ENCODE measurements around the gene MDM4.
"Not testable (repeated sequence)": the region's sequence is repeated elsewhere in the genome, so short reads cannot be mapped to it uniquely, and the experiment has no call there.

Gene MDM4

DNA sequence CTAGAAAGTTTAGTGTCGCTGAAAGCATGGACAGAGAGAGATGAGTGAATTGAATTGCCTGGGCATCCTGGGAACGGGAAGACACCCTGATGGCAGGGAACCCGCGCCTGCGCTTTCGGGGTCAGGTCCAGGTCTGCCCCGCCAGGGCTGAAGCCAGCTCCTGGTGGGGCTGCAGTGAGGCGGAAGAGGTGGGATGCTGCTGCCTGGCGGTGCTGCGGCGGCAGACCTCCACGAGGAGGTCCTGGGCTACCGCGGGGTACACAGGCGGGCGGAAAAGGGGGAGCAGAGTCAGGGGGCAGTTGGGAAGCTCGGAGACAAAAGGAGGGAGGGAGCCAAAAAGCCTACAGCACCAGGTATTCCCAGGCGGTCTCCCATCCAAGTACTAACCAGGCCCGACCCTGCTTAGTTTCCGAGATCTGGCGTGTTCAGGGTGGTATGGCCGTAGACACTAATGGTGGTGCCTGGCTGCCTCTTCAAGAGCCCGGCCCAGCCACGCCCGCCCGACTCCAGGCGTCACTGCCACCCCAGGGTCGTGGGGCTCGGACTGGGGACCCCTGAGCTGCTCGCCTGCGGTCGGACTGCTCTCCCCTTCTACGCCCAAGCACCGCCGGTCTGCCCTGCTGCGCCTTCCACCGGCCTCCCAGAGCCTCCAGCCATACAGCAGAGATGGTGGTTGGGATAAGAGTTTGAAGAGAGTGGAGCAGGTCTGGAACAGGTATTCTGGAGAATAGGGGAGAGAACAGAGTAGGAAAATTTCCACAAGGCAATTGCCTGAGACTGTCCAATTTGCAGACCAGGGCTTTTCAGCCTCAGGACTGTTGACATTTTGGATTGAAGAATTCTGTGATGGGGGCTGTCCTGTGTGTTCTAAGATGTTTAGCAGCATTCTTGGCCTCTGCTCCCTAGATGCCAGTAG is 46.1 kb downstream of the MDM4 start:
- DNase-seq (ENCODE audit: low read depth) = no peak

DNA sequence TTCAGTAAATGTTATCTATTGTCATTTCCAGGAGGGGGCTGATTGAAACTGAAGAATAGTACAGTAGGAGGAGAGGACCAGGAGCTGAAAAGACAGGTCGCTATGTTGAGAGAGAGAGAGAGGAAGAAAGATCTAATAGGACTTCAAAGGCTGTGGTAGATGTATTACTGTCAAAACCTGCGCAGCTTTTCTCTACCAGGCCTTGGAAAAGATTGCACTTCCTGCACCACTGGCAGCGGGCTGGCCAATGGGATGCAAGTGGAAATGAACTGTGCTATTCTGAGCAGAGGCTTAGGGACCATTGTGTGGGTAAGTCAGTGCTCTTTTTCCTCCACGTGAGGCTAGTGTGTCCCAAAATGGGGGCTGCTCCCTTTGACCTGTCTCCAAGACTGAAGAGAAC is 47.1 kb downstream of the MDM4 start:
- no peak for DNase-seq (ENCODE audit: low read depth)

DNA sequence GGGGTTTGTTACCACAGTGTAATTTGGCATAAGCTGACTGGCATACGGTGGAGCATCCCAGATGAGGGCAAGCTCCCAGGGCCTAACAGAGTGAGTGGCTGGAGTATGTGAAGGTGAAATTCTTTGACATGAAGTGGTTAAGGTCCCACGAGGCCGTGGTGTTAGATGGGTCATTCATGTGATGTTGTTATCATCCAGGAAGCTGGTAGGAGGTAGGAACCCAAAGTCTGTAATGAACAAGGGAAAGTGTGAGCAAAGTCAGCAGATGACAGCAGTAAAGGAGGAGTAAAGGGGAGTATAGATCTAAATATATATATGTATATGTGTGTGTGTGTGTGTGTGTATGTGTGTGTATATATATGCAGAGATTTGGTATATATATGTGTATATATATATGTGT is 47.6 kb downstream of the MDM4 start:
- DNase-seq (ENCODE audit: low read depth) = no peak

DNA sequence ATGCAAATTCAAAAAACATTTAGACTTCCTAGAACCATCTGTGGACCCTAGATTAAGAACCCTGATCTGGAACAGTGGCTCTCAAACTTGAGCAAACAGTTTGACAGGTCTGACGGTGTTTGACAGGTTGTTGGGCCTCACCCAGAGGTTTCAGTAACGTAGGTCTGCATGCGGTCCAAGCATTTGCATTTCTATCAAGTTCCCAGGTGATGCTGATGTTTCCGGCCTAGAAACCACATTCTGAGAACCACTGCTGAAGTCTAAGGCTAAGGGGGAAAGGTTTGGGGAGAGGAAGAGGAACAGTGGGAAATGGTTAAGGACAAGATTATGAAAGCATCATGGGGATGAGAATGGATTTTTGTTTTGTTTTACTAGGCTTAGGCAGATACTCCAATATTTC is 48.6 kb downstream of the MDM4 start:
- no peak for DNase-seq (ENCODE audit: low read depth)

GRCh38 chr1:204565617-204566582 is 49.7 kb downstream of the MDM4 start:
- peak; percentile 63 for DNase-seq (ENCODE audit: low read depth)

GRCh38 chr1:204566583-204566955 is 50.4 kb downstream of the MDM4 start:
- DNase-seq (ENCODE audit: low read depth) = no peak

DNA sequence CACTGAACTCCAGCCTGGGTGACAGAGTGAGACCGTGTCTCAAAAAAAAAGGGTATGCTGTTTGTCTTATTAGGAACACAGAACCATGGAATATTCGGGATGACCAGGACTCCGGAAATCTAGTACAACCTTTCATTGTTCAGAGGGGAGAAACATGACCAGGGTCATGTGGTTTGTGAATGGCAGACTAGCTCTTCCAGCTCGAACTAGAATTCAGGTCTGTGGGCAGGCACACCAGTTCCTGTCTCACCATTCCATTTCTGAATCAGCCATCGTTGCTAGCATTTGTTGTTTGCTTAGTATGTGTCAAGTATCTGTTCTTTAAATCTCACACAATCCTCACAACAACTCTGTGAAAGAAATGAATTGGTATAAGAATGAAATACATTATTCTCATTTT is 50.9 kb downstream of the MDM4 start:
- no peak for DNase-seq (ENCODE audit: low read depth)

- DNase-seq (ENCODE audit: low read depth) = no peak
Observed at GRCh38 chr1:204568576-204569315, 52.5 kb downstream of the MDM4 start.

DNA sequence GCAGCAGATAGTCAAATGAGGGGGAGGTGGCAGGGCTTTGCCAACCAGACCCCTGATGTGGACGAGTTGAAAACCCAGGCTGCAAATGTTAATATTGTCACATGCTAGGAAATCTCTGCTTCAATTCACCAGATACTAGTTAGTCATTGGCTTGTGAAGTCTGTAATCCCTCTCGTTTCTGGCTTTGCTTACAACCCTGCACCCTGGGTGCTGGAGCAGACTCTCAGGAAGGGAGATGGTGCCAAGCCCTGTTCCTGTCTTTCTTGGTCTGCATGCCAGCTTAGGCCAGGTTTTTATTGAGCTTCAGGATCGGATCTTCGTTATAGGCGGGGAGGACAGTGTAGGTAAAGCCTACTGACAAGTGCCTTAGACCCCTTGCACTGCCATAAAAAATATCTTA is 53.3 kb downstream of the MDM4 start:
- no peak for DNase-seq (ENCODE audit: low read depth)

GRCh38 chr1:204570021-204570420 is 53.8 kb downstream of the MDM4 start:
- DNase-seq (ENCODE audit: low read depth) = not testable (repeated sequence)

GRCh38 chr1:204571128-204571527 is 54.9 kb downstream of the MDM4 start:
- DNase-seq (ENCODE audit: low read depth) = no peak

DNA sequence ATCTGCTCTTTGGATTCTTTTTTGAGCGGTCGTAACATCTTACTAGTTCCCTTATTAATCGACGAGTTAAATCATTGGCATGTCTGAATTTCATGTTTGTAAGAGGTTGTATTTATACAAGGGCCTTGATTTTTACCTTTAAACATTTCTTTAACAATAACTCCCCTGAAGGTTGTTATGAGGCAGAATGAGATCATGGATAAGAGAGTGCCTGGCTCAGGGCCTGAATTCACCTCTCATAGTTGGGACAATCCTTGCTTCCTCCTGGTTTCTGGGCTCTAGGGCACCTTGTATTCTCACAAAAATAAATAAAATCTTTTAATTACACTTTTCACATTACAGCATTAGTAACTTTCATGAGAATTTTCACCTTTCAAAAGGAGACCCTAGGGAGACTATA is 55.4 kb downstream of the MDM4 start:
- DNase-seq (ENCODE audit: low read depth) = no peak

GRCh38 chr1:204572923-204573922 is 57.0 kb downstream of the MDM4 start:
- no peak for DNase-seq (ENCODE audit: low read depth)

DNA sequence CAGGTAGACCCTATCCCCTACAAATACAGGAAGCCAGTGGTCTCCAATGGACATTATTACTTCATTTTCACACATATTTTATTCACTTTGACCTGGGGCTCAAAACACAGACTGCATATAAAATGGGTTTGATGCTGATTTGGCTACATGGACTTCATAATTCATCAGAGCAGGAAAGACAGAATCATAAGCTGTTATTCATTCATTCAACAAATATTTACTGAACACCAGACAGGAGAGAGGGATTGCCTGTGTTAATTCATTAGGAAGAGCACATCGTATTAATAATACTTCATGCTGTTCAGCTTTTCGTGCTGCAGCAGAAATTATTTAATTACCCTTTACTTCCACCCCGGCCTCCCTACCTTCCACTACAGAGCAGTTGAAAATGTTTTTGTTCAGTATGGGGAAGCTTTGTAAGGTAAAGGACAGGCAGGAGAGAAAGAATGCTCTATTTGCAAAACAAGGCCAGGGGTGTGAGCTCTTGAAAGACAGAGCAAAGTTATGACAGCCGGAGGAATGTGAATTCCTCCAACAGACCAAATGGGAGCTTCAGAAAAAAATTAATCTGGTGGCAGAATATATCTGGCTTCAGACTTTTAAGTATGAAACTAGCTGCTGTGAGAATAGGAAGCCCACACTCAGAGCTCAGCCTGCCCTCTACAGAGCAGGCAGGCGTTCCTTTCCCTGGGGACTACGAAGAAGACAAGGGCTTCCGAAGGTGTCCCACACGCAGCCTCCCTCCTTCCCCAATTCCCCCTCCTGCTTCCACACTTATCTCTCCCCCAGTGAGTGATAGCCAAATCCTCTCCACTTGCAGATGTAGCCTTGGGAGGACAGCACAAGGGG is 58.0 kb downstream of the MDM4 start:
- no peak for DNase-seq (ENCODE audit: low read depth)

- DNase-seq (ENCODE audit: low read depth) = no peak
Observed at GRCh38 chr1:204574865-204575163, 58.6 kb downstream of the MDM4 start.

DNA sequence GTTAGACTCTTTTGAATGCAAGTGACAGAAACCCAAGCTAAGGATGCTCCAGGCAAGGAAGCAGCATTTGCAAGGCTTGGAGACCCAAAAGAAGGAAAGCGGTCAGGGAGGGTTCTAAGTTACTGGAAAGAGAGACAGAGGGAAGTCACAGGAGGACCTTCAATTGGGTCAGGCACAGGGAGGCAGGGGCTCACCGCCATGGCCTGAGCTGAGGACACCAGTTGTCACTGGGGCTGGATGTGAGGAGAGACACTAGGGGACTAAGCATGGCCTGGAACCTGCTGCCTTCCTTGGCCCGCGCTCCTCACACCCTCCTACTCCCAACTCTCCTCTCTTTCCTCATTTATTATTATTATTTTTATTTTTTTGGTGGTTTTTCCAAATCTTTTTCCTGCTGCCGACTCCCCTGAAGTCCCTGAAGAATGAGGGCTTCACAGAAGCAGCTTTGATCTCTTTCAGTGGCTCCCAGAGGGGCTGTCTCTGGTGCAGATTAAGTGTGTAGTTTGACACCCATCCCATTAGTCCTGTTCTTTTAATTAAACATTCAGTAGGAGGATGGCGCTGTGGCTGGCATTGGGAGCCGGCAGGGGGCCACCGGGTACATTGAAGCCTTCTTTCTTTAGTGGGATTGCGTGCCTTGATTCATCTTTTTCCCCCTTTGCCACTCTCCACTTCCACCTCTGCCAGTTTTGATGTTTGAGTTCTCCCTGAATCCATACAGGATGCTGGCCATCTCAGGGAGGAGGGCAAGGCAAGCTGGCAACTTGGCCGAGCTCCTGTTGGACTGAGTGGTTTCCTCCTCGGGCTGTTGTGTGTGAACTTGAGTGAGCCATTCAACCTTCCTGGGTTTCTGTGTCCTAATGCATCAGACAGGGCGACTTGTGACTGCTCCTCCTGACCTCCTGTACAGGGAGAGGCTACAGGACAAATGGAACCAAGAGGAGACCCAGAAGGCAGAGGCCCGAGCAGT is 59.3 kb downstream of the MDM4 start:
- DNase-seq (ENCODE audit: low read depth) = no peak

- no peak for DNase-seq (ENCODE audit: low read depth)
Observed at GRCh38 chr1:204576422-204576821, 60.2 kb downstream of the MDM4 start.

GRCh38 chr1:204577794-204578478 is 61.7 kb downstream of the MDM4 start:
- DNase-seq (ENCODE audit: low read depth) = no peak
